Neural cell (in vitro differentiated cells): ENCODE measurements around the gene STX18.

Experiments
- CTCF ChIP-seq: fragments of 450-650 bp; IDR thresholded peaks from 2 replicates; pipeline ENCODE4 v1.5.1; 2014; ENCODE audit warnings: antibody characterized with exemption, mild to moderate bottlenecking, moderate library complexity; ENCODE audit not compliant: poor library complexity, severe bottlenecking
- TAF1 ChIP-seq: IDR thresholded peaks from 2 replicates; pipeline ENCODE4 v1.6.1; 2012; ENCODE audit warnings: low read depth

DNA sequence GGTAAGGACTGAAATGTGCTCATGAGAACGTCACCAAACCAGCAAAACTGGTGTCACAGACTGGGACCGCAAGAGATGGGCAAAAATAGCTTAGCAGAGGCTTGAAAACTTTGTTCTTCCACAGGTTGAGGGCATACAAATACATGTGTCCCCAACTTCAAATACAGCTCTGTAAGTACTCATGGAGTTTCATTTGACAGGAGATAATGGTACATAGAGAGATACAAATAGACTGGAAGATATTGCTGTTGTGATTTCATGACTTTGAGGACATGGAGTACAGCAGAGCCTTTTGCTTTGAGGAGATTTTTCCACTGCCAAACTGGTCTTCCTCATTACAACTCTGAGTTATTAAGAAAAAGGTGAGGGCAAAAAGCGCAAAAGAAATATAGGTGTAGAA is 70.7 kb downstream of the STX18 start:
- TF ChIP-seq CTCF, result no peak
- no peak for TF ChIP-seq TAF1
